HEK293 (cell line): ENCODE measurements around the gene SUPT4H1.

Source experiments
- CTCF ChIA-PET: fragments of 350-600 bp; formaldehyde crosslinking; extraction: SDS; loops from one replicate; lab custom pipeline; 2021; ENCODE audit warnings: antibody characterized with exemption; lab: Yijun Ruan, JAX
- POLR2A ChIA-PET: fragments of 300-600 bp; formaldehyde crosslinking; extraction: SDS; loops from one replicate; lab custom pipeline; 2020; ENCODE audit warnings: antibody characterized with exemption, inconsistent platforms; lab: Yijun Ruan, JAX
- H3K27ac ChIP-seq: fragments of 200-500 bp; sonication (Bioruptor generic); 2 replicates; pipeline ENCODE4 v1.5.1; 2014; ENCODE audit warnings: low read depth, low read length, control low read depth, inconsistent platforms; ENCODE audit errors: extremely low read depth
- H3K36me3 ChIP-seq, 2 experiments: fragments of 200-500 bp in 1 of 2; sonication (Bioruptor generic) in 1 of 2; 1 replicate in 1 of 2; 2 replicates in 1 of 2; pipeline ENCODE4 v1.5.1; 2014 to 2017; ENCODE audit warnings: inconsistent platforms in 2 of 2, low read length in 2 of 2; ENCODE audit not compliant: control insufficient read depth in 2 of 2, insufficient read depth in 1 of 2
- H3K4me1 ChIP-seq: fragments of 200-500 bp; sonication (Bioruptor generic); 2 replicates; pipeline ENCODE4 v1.5.1; 2014; ENCODE audit warnings: mild to moderate bottlenecking, low read length, inconsistent platforms; ENCODE audit not compliant: control insufficient read depth, insufficient read depth
- H3K4me3 ChIP-seq: 2 replicates; pipeline ENCODE4 v1.5.1; 2011; ENCODE audit warnings: low read depth, mild to moderate bottlenecking, control low read depth, low read length, moderate library complexity
- H3K9me3 ChIP-seq: fragments of 200-500 bp; sonication (Bioruptor generic); 2 replicates; pipeline ENCODE4 v1.5.1; 2014; ENCODE audit warnings: low read depth, low read length, inconsistent platforms; ENCODE audit not compliant: control insufficient read depth, insufficient read depth
- BCL11A ChIP-seq: fragments of 450-650 bp; formaldehyde crosslinking; IDR thresholded peaks from 2 replicates; pipeline ENCODE4 v1.5.1; 2016; ENCODE audit warnings: low read depth, missing biosample characterization, missing genetic modification characterization
- BCL11B ChIP-seq: fragments of 450-650 bp; formaldehyde crosslinking; IDR thresholded peaks from 2 replicates; pipeline ENCODE4 v1.5.1; 2016; ENCODE audit warnings: low read depth, missing biosample characterization, missing genetic modification characterization
- GLI2 ChIP-seq: fragments of 450-650 bp; formaldehyde crosslinking; IDR thresholded peaks from 2 replicates; pipeline ENCODE4; 2017; ENCODE audit warnings: missing biosample characterization, missing genetic modification characterization, low read depth, borderline replicate concordance
- KLF10 ChIP-seq: fragments of 450-650 bp; IDR thresholded peaks from 2 replicates; pipeline ENCODE4 v1.5.1; 2018; ENCODE audit warnings: missing biosample characterization, mild to moderate bottlenecking, missing genetic modification characterization
- REPIN1 ChIP-seq: fragments of 450-650 bp; formaldehyde crosslinking; IDR thresholded peaks from 2 replicates; pipeline ENCODE4 v1.5.1; 2017; ENCODE audit warnings: missing biosample characterization, missing genetic modification characterization, low read depth
- TCF7L2 ChIP-seq: IDR thresholded peaks from 2 replicates; pipeline ENCODE4 v1.6.1; 2011; ENCODE audit warnings: low read depth, mild to moderate bottlenecking, inconsistent platforms, low read length, moderate library complexity, borderline replicate concordance
- ZNF157 ChIP-seq: fragments of 450-650 bp; formaldehyde crosslinking; IDR thresholded peaks from 2 replicates; pipeline ENCODE4 v1.5.1; 2016; ENCODE audit warnings: missing biosample characterization, missing genetic modification characterization
- ZNF335 ChIP-seq: fragments of 450-650 bp; formaldehyde crosslinking; conservative IDR thresholded peaks from 2 replicates; pipeline ENCODE4 v1.5.1; 2016; ENCODE audit warnings: missing biosample characterization, missing genetic modification characterization
- ZNF341 ChIP-seq: fragments of 450-650 bp; formaldehyde crosslinking; IDR thresholded peaks from 2 replicates; pipeline ENCODE4; 2016; ENCODE audit warnings: low read depth, missing biosample characterization, missing genetic modification characterization
- ZNF514 ChIP-seq: fragments of 450-650 bp; formaldehyde crosslinking; IDR thresholded peaks from 2 replicates; pipeline ENCODE4 v1.5.1; 2016; ENCODE audit warnings: missing biosample characterization, missing genetic modification characterization
- ZNF544 ChIP-seq: fragments of 450-650 bp; formaldehyde crosslinking; IDR thresholded peaks from 2 replicates; pipeline ENCODE4 v1.5.0; 2017; ENCODE audit warnings: missing biosample characterization, missing genetic modification characterization
- ZNF837 ChIP-seq: fragments of 450-650 bp; formaldehyde crosslinking; IDR thresholded peaks from 2 replicates; pipeline ENCODE4 v1.5.1; 2016; ENCODE audit warnings: missing biosample characterization, missing genetic modification characterization
- ZSCAN16 ChIP-seq: fragments of 450-650 bp; formaldehyde crosslinking; IDR thresholded peaks from 2 replicates; pipeline ENCODE4 v1.5.1; 2016; ENCODE audit warnings: missing biosample characterization, missing genetic modification characterization
- ZSCAN23 ChIP-seq: fragments of 450-650 bp; formaldehyde crosslinking; IDR thresholded peaks from 2 replicates; pipeline ENCODE4 v1.5.1; 2016; ENCODE audit warnings: missing biosample characterization, missing genetic modification characterization
- TF ChIP-seq, protein P1 (sequence below): fragments of 450-650 bp; formaldehyde crosslinking; conservative IDR thresholded peaks from 2 replicates; pipeline ENCODE4 v1.5.1; 2016; ENCODE audit warnings: low read depth, missing biosample characterization, missing genetic modification characterization
- TF ChIP-seq, protein P2 (sequence below): fragments of 450-650 bp; formaldehyde crosslinking; IDR thresholded peaks from 2 replicates; pipeline ENCODE4 v1.5.1; 2016; ENCODE audit warnings: missing biosample characterization, missing genetic modification characterization
- TF ChIP-seq, protein P3 (sequence below): fragments of 450-650 bp; formaldehyde crosslinking; IDR thresholded peaks from 2 replicates; pipeline ENCODE4 v1.5.1; 2016; ENCODE audit warnings: missing biosample characterization, missing genetic modification characterization
- TF ChIP-seq, protein P4 (sequence below): fragments of 450-650 bp; formaldehyde crosslinking; IDR thresholded peaks from 2 replicates; pipeline ENCODE4 v1.5.1; 2016; ENCODE audit warnings: missing biosample characterization, missing genetic modification characterization

Gene SUPT4H1

DNA sequence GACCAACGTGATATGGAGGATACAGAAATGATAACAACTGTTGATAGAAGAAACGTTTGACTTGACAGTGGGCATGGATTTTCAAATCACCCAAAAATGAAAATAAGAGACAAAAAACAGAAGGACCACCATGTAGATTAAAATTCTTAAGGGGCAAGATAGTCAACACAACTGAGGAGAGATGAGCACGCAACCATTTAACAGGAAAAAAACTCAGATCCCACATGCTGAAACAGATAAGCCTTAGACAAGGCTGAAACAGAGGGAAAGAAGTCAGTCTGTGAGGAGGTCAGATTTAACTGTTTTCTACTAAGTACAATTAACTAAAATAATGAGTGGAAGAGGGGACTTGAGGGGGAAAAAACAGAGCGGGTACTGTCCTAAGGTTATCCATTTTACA is 44.2 kb upstream of the SUPT4H1 start:
- Histone ChIP-seq H3K9me3 (no peaks in the 10 kb centered on the region), H3K4me1 (peaks cover 26% of the 10 kb centered on the region), H3K27ac (no peak overlapping the region), H3K36me3 (no peaks in the 10 kb centered on the region), H3K4me3 (no peak overlapping the region)
- POLR2A ChIA-PET, result interaction anchor here (2.5 kb wide), 1 partner anchor 21 kb away, joined by 17 read pairs; the partner anchor contains the start of gene RNF43
- CTCF ChIA-PET, result interaction anchor here (0.5 to 1.2 kb wide), 3 partner anchors 11 to 79 kb away, joined by 3 to 4 read pairs (median 3); no protein-coding TSS in a partner anchor
- TF ChIP-seq TCF7L2 (no peak), ZNF837 (tag by site-specific recombination) (no peak), KLF10 (no peak), BCL11B (tag by site-specific recombination) (no peak), GLI2 (tag by site-specific recombination) (no peak), ZNF341 (no peak), ZNF514 (tag by site-specific recombination) (no peak), ZSCAN16 (tag by site-specific recombination) (no peak), ZNF544 (tag by site-specific recombination) (no peak), ZNF335 (tag by site-specific recombination) (no peak), ZSCAN23 (tag by site-specific recombination) (no peak), REPIN1 (tag by site-specific recombination) (no peak), BCL11A (no peak)
- TF ChIP-seq, protein P1, sequence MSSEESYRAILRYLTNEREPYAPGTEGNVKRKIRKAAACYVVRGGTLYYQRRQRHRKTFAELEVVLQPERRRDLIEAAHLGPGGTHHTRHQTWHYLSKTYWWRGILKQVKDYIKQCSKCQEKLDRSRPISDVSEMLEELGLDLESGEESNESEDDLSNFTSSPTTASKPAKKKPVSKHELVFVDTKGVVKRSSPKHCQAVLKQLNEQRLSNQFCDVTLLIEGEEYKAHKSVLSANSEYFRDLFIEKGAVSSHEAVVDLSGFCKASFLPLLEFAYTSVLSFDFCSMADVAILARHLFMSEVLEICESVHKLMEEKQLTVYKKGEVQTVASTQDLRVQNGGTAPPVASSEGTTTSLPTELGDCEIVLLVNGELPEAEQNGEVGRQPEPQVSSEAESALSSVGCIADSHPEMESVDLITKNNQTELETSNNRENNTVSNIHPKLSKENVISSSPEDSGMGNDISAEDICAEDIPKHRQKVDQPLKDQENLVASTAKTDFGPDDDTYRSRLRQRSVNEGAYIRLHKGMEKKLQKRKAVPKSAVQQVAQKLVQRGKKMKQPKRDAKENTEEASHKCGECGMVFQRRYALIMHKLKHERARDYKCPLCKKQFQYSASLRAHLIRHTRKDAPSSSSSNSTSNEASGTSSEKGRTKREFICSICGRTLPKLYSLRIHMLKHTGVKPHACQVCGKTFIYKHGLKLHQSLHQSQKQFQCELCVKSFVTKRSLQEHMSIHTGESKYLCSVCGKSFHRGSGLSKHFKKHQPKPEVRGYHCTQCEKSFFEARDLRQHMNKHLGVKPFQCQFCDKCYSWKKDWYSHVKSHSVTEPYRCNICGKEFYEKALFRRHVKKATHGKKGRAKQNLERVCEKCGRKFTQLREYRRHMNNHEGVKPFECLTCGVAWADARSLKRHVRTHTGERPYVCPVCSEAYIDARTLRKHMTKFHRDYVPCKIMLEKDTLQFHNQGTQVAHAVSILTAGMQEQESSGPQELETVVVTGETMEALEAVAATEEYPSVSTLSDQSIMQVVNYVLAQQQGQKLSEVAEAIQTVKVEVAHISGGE, result no peak
- TF ChIP-seq, protein P2, sequence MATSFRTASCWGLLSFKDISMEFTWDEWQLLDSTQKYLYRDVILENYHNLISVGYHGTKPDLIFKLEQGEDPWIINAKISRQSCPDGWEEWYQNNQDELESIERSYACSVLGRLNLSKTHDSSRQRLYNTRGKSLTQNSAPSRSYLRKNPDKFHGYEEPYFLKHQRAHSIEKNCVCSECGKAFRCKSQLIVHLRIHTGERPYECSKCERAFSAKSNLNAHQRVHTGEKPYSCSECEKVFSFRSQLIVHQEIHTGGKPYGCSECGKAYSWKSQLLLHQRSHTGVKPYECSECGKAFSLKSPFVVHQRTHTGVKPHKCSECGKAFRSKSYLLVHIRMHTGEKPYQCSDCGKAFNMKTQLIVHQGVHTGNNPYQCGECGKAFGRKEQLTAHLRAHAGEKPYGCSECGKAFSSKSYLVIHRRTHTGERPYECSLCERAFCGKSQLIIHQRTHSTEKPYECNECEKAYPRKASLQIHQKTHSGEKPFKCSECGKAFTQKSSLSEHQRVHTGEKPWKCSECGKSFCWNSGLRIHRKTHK (tag by site-specific recombination), result no peak
- TF ChIP-seq, protein P3, sequence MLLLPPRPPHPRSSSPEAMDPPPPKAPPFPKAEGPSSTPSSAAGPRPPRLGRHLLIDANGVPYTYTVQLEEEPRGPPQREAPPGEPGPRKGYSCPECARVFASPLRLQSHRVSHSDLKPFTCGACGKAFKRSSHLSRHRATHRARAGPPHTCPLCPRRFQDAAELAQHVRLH, result no peak
- TF ChIP-seq, protein P4, sequence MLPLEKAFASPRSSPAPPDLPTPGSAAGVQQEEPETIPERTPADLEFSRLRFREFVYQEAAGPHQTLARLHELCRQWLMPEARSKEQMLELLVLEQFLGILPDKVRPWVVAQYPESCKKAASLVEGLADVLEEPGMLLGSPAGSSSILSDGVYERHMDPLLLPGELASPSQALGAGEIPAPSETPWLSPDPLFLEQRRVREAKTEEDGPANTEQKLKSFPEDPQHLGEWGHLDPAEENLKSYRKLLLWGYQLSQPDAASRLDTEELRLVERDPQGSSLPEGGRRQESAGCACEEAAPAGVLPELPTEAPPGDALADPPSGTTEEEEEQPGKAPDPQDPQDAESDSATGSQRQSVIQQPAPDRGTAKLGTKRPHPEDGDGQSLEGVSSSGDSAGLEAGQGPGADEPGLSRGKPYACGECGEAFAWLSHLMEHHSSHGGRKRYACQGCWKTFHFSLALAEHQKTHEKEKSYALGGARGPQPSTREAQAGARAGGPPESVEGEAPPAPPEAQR (tag by site-specific recombination), result no peak

DNA sequence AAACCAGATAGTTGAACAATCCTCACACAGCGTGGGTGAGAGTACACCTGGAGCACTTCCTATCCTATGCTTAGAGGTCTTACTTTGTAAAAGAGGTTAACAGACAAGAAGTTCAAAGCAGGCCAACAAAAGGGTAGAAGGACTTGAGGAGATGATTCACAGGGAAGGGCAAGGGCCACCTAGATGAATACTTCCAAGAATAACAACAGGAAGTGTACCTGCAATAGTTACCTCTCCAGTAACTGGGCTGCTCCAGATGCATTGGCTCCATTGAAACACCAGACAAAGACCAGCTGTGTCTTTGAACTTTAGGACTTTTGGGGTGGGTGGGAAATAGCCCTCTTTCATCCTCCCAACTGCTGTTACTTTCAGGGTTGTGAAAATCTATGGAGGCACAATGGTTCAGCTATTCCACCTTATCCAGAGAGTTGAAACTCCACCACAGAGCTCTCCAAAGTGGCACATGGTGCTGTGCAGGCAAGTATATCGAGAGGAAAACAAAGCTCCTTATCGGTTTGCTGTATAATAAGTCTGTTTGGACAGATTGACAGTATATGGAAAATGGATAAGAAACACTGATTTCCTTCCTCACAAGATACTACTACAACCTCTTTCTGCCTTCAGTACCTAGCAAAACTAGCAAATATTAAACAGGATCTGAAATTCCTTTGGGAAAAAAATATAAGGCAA is 42.7 kb upstream of the SUPT4H1 start:
- no peak for TF ChIP-seq ZNF157 (tag by site-specific recombination)
- TF ChIP-seq, all 188 proteins: peak for 0
- H3K4me1 ChIP-seq, result peaks cover 36% of the 10 kb centered on the region
- H3K9me3 ChIP-seq, result no peaks in the 10 kb centered on the region
- no peak overlapping the region for H3K27ac ChIP-seq
- ChIA-PET POLR2A (interaction anchor here (0.6 to 2.5 kb wide), 3 partner anchors 23 to 43 kb away, joined by 3 to 17 read pairs (median 5); partner anchors contain the start of genes RNF43 and SUPT4H1), CTCF (interaction anchor here (0.6 to 1.2 kb wide), 4 partner anchors 11 to 91 kb away, joined by 3 to 5 read pairs (median 3); partner anchors contain the start of gene RNF43)
- H3K36me3 ChIP-seq, result no peaks in the 10 kb centered on the region
- H3K4me3 ChIP-seq, result no peak overlapping the region
